GM19240 (cell line): Measurements from ENCODE around the gene CAV1.

Experiments
- DNase-seq: peaks from one replicate; pipeline ENCODE4 v3.0.0; 2011; ENCODE audit warnings: low spot score; ENCODE audit not compliant: insufficient read length

Gene CAV1

DNA sequence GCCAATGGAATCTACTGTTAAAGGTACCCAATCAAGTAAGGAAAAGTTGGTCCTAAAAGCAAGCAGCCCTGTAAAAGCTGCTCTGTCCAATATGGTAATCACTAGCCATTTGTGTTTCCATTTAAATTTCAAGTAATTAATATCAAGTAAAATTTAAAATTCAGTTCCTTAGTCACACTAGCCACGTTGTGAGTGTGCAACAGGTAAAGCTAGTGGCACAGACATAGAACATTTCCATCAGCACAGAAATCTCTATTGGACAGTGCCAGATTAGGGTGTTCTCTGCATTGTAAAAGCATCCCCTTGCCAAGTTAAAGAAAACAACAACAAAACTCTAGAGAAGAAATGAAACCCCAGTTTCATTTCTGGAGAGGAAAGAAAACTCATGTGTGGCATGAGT lies 4.4 kb downstream of the CAV1 start:
- no peak for DNase-seq

DNA sequence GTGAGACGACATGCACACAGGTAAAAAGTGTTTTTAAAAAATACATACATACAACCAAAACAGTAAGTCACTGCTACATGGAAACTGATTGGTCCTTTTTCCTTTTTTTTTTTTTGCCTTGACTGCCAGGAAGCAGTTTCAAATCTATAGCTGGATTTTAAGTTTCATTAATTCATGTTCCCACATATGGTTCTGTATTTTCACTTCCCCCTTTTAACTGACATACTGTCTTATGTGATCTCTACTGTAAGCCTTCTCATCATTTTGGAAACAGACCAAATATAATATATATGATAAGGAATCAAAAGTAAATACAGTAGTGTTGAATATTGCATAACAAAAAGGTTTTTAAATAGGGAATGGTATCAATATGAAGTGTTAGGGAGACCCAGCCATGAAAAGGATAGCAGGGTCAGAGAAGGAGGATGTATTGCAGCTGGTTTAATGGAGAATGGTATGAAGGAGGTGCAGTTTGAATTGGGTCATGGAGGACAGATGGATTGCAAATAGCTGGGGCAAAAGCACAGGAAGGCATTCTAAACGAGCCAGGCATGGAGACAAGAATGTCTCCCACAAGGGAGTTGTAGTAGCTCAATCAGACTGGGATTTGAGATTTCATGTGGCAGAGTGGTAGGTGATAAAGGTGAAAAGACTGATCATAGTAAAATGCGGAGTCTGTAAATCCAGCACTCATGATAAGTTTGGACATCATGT lies 5.4 kb downstream of the CAV1 start:
- DNase-seq: no peak

DNA sequence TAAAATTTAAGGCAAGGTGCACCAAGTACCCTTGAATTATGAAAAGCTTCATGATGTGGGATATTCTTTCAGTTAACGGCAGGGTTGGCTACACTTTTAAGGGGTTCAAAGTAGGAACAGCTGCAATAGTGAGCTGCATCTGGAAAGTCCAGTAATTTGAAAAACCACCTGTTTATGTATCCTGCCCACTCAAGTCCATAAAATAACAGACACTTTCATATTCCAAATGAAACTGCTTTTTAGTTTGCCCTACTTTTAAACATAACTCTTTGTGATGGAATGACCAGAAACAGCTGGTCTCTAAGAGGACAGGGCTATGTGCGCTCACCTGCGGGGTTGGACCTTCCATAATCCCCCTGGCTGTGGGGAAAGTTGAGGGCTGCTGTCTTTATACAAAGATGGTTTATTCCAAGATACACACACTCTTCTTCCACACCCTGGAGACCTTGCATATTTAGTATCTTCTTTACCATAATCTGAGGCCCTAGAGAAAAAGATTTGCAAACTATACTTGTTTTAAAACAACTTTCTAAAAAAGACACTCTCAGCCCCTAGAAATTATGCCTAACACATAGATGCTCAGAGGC lies 7.4 kb downstream of the CAV1 start:
- DNase-seq: no peak

DNA sequence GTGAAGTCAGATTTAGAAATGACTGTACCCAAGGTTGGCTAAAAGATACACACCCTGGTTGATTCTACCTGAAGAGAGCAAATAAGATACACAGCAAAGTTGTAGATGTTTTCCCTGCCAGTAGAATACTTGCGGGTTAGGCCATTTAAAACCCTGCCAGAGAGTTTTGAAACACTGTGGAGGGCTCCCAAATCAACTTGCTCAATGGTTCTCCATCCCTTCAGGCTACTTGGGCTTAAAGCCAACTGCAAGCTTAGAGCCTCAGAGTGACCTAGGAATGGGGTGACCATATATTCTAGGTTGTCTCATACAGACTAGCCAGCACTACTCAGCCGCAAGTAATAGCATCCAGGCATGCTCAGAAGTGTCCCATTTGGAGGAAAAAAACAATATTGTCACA lies 10.0 kb downstream of the CAV1 start:
- no peak for DNase-seq

DNA sequence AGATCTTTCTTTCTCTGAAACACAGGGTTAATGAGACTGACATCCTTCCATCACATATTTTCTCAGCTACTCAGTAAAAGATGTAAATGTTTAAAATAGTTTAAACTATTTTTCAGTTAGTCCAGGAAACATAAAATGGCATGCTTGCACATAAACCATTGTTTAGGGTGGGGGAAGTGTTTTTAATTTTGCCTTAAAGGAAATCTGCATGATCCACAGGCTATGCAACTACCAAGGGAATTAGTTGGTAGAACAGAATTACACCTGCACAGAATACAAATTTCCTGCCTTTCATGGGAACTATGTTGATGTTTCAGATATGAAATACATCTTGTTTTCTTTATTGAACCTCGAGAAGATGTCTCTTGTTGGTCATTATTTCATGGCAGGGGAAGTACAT lies 10.6 kb downstream of the CAV1 start:
- no peak for DNase-seq

- DNase-seq: no peak
Observed at GRCh38 chr7:116538138-116538537, 13.3 kb downstream of the CAV1 start.

- DNase-seq: no peak
Observed at GRCh38 chr7:116539879-116540278, 15.0 kb downstream of the CAV1 start.

DNA sequence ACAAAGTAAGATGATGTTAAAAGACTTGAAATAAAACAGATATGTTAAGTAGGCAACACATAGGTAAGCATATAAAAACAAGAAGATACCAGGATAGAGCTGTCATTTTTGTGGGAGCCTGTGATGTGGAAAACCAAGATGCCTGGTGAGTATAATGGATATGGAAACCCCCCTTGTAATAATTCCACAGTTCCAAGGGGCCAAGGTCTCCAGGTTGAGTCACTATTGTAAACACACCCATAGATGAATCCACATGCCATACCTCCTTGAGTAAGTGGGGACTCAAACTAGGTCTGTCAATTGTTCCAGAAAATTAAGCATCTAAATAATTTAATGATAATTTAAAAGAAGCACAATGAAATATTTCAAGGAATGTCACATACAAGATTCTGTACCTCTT lies 15.9 kb downstream of the CAV1 start:
- DNase-seq: no peak

- no peak for DNase-seq
Observed at GRCh38 chr7:116541951-116542350, 17.1 kb downstream of the CAV1 start.

DNA sequence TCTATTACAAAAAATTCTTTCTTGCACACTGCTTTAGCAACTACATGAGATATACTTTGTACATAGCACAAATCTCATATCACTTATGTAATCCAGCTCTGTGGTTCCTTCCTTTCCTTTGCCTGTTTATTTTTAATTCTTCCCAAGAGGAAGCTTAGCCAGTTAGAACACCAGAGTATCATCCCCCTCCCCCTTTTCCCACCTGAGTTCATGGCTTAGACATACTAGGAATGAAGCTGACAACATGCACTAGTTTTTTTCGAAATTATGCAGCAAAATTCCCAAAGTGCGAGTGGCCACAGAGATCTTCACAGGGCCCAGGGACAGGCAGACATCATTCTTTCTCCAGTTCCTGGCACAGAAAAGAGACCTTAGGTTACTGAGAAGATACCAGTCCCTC lies 17.8 kb downstream of the CAV1 start:
- DNase-seq: no peak

DNA sequence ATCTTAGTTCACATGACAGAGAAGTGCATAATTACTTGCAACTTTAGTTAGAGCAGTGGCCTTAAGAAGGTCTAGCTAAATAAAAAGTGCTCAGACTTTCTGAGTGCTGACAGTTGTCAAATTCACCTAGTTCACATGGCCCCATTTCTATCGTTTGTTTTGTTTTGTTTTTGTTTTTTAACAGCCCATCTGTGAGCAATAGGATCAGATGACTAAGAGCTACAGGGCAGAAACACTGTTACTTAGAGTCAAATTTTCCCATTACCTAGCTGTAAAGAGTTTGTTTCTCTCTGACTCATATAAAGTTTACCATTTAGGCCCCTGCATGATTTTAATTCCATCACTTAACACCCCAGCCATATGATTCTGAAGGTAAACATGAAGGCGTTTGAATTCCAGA lies 18.8 kb downstream of the CAV1 start:
- no peak for DNase-seq

- DNase-seq: no peak
Observed at GRCh38 chr7:116544487-116544886, 19.7 kb downstream of the CAV1 start.

DNA sequence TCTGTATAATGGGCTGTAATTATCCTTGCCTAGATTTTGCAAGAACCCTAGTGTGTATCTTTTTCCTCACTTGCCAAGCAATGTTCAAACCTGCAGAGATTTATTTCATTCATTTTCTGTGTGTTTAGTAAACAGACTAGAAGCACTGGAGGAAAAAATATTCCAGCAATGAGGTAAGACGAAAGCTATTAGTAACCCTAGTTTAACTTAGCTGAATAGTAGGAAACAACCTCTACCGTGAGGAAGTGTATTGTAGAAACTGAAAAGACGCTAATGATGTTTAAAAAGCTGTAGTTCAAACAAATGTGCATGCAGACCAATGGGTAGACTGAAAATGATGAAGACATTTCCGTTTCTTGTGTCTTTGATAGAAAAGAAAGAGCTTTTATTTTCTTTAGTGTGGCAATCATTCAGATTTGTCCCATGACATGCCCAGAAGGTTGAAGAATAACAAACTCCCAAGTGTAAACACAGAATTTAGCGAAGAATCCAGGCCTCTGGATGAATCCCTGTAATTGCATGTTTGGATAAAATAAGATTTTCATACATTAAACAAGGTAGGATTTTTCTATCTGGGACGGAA lies 20.7 kb downstream of the CAV1 start:
- DNase-seq: no peak

DNA sequence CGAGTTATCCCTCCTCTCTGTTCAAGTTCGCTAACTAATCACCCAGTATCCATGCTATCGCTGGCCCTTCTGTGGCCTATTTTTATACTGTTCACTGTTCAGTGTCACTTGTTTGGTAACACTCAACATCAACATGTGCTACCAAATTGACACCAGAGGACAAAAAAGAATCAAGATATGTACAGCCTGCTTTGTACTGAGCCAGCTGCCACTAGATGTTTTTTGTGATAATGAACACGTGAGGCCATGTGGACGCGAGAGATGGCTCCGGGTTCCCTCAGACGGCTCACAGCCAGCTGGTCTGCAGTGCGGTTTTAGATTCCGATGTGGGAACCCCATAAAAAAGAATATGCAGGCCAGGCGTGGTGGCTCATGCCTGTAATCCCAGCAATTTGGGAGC lies 21.2 kb downstream of the CAV1 start:
- DNase-seq: no peak

- no peak for DNase-seq
Observed at GRCh38 chr7:116546916-116547315, 22.1 kb downstream of the CAV1 start.

- no peak for DNase-seq
Observed at GRCh38 chr7:116547347-116547746, 22.5 kb downstream of the CAV1 start.

DNA sequence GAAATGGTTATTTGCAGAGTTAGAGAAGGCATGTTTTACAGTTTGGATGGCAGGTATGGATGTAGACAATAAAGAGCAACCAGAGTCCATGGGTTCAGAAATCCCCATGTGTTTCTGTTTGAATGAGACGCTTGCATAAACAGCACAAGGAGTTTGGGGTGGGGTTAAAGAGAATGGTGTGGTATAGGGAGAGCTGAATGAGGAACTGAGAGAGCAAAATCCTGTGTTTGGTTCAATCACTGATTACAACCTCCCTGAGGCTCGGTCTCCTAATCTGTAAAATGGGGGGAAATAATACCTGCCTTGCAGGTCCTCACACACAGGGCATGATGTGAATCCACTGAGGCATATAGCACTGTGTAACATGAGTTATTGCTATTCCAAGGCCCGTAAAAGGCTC lies 23.7 kb downstream of the CAV1 start:
- no peak for DNase-seq

DNA sequence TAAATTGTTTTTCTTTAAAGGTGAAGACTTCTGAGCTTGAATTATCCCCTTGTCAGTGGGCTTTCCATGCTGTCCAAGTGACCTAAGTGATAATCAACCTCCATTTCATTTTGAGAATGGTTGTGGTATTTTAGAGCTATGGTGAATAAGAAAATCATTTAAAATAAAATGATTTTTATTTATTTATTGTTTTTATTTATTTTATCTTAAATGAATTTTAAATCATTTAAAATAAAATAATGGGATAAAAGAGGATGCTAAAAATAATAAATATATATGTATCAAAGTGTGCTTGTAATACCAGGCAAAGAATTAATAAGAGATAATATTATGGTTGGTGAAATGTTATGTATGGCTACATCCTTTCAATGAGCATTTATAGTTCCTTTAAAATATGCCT lies 24.5 kb downstream of the CAV1 start:
- DNase-seq: no peak

- DNase-seq: no peak
Observed at GRCh38 chr7:116551692-116552091, 26.9 kb downstream of the CAV1 start.

- DNase-seq: no peak
Observed at GRCh38 chr7:116552602-116553001, 27.8 kb downstream of the CAV1 start.

DNA sequence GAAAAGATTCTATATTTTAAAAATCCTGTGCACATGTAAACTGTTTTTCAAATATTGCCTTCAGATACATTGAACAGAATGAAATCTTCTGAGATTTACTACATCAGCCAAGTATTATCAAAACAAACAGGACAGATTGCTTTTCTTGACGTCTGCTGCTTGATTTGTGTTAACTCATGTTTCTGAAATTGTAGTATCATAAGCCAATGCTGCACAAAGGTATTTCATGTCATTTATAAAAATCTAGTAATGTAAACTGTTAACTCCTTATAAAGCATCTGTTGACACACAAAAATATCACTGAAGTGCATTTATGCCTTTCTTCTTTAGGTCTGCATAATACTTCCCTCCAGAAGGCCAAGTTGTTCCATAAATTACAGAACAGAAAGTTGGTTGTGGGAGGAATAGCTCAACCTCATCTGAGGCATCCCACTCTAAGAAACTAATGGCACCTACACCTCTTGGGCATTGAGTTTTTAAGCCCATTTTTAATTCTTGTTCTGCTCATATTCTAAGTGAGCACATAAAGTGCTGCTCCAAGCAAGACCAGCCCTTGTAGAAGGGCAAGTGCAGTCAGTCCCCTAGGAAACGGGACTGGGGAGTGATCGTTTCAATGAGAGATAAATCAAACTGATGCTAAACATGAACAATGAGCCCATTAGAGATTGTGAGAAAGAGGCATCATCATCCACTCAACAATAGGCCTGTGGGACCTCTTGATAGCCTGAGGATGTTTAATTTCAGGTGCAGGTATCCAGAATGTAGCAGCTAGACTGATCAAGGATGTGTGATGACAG lies 28.5 kb downstream of the CAV1 start:
- DNase-seq: no peak

DNA sequence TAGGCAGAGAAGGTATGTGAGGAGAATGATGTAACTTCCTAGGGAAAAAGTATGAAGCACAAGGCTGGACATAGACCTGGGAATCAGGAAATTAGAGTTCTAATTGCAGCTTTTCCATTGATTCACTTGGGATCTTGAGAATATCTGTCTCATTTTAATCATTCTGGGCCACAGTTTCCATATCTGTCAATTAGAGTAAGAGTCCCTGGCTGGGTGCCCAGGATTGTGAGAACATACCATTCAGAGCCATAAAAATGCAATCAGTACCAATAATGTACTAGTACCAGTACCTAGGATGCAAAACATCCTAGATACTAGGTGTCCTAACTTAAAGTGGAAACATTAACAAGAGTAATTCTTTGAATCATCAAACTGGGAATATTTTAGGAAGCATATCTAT lies 29.6 kb downstream of the CAV1 start:
- no peak for DNase-seq
